22Rv1 (cell line): Measurements from ENCODE around the gene PLEKHA6.

Source experiments
- H3K27ac ChIP-seq: fragments of 450-650 bp; 2 replicates; pipeline ENCODE4 v1.5.1; 2017
- CTCF ChIP-seq: fragments of 450-650 bp; IDR thresholded peaks from 2 replicates; pipeline ENCODE4 v1.5.1; 2017; ENCODE audit warnings: mild to moderate bottlenecking
- ZFX ChIP-seq: fragments of 450-650 bp; IDR thresholded peaks from 2 replicates; pipeline ENCODE4 v1.6.1; 2017; ENCODE audit warnings: antibody characterized with exemption, borderline replicate concordance

PLEKHA6 gene

GRCh38 chr1:204341380-204341779 is 18.3 kb downstream of the PLEKHA6 start:
- no peak overlapping the region for H3K27ac ChIP-seq
- TF ChIP-seq CTCF (no peak), ZFX (no peak)

- no peak overlapping the region for H3K27ac ChIP-seq
- no peak for TF ChIP-seq CTCF
- TF ChIP-seq ZFX: no peak
Measured at GRCh38 chr1:204340081-204340889, 19.4 kb downstream of the PLEKHA6 start.

- H3K27ac ChIP-seq: no peak overlapping the region
- TF ChIP-seq ZFX (no peak), CTCF (no peak)
Measured at GRCh38 chr1:204339541-204339940, 20.2 kb downstream of the PLEKHA6 start.

GRCh38 chr1:204338997-204339396 is 20.7 kb downstream of the PLEKHA6 start:
- H3K27ac ChIP-seq: no peak overlapping the region
- TF ChIP-seq ZFX: no peak
- no peak for TF ChIP-seq CTCF

GRCh38 chr1:204338360-204338759 is 21.4 kb downstream of the PLEKHA6 start:
- TF ChIP-seq ZFX (no peak), CTCF (no peak)
- no peak overlapping the region for H3K27ac ChIP-seq

GRCh38 chr1:204337583-204337982 is 22.1 kb downstream of the PLEKHA6 start:
- TF ChIP-seq CTCF (no peak), ZFX (no peak)
- no peak overlapping the region for H3K27ac ChIP-seq

- H3K27ac ChIP-seq: no peak overlapping the region
- TF ChIP-seq ZFX (no peak), CTCF (no peak)
Measured at GRCh38 chr1:204337036-204337429, 22.7 kb downstream of the PLEKHA6 start.
